Activated T-cell treated with anti-CD3 and anti-CD28 coated beads, Interleukin-2, amount 50 U/mL, for 72 hours (primary cell): ENCODE data around the gene TSC22D1. TPM values are rescaled to one million over a fixed set of nuclear protein-coding genes. Genes with fewer than 3 reads are reported as not detected.
A peak's percentile ranks its signal among the peaks of the same experiment; 100 is the strongest.
"Not testable (repeated sequence)": the region's sequence is repeated elsewhere in the genome, so short reads cannot be mapped to it uniquely, and the experiment has no call there.

Experiments
- ATAC-seq, 2 donors: fragments of 150-1000 bp; cut with Tn5 transposase; replicated peaks in 1 of 2; 2 replicates each; pipeline ENCODE4 v1.10.0; 2021; ENCODE audit warnings: moderate library complexity in 2 of 2, mild to moderate bottlenecking in 1 of 2
- DNase-seq, 2 donors: peaks; one replicate each; pipeline ENCODE4 v3.0.0; 2021 to 2022; ENCODE audit warnings: mixed read lengths in 1 of 2
- H3K27ac Mint-ChIP-seq: one replicate; pipeline ENCODE4 v1.8.0; 2022; ENCODE audit warnings: mild to moderate bottlenecking, moderate library complexity, mixed read lengths
- H3K27me3 Mint-ChIP-seq: one replicate; pipeline ENCODE4 v1.8.0; 2022; ENCODE audit warnings: low read depth, mixed read lengths
- H3K36me3 Mint-ChIP-seq, 2 donors: one replicate each; pipeline ENCODE4 v1.8.0; 2022; ENCODE audit warnings: mixed read lengths in 2 of 2, mild to moderate bottlenecking in 1 of 2; ENCODE audit not compliant: insufficient read depth in 2 of 2
- H3K4me1 Mint-ChIP-seq: one replicate; pipeline ENCODE4 v1.8.0; 2022; ENCODE audit warnings: low read depth, mixed read lengths
- H3K4me3 Mint-ChIP-seq, 2 donors: one replicate each; pipeline ENCODE4 v1.8.0; 2022; ENCODE audit warnings: mild to moderate bottlenecking in 2 of 2, mixed read lengths in 2 of 2, moderate library complexity in 2 of 2
- H3K9me3 Mint-ChIP-seq, 2 donors: one replicate each; pipeline ENCODE4 v1.8.0; 2022; ENCODE audit warnings: mixed read lengths in 2 of 2
- total RNA-seq, 2 donors: library from RNA; stranded (reverse); gene quantifications; one replicate each; pipeline ENCODE4 v1.2.3, GENCODE V29; 2022

The TSC22D1 gene
- total RNA-seq, 2 donors from 2014 or later = 11.8 to 20.3 TPM

DNA sequence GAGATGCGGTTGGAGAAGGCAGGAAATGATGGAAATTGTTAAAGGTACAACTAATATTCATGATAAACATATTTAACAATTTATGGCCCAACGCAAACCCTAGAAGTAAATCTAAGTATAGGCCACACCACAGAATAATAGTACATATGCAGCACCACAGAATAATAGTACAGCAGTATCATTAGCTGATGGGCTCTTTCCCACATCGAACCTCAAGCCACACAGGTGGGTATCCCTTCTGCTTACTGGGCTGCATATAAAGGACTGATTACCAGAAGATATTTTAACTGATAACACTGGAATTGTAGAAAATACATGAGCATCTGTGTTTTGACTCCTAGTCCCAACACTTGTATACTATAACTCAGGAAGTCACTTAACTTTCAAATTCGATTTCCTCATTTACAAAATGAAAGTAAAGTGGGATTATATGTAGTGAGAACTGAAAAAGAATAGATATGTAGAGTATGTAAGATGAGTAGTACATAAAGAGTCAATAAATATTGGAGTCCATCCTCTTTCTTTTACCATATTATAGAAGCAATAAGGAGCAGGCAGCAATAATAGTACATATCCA, 91.5 kb downstream of the TSC22D1 start:
- H3K27me3 Mint-ChIP-seq = no peaks in the 10 kb centered on the region
- peaks cover 16% of the 10 kb centered on the region for H3K4me1 Mint-ChIP-seq
- ATAC-seq (no peak), DNase-seq (no peak)
- H3K27ac Mint-ChIP-seq = peak overlapping the region; percentile 91
- no peaks in the 10 kb centered on the region for H3K36me3 Mint-ChIP-seq
- H3K9me3 Mint-ChIP-seq = no peaks in the 10 kb centered on the region
- H3K4me3 Mint-ChIP-seq = peak overlapping the region; percentile 38 to 92

DNA sequence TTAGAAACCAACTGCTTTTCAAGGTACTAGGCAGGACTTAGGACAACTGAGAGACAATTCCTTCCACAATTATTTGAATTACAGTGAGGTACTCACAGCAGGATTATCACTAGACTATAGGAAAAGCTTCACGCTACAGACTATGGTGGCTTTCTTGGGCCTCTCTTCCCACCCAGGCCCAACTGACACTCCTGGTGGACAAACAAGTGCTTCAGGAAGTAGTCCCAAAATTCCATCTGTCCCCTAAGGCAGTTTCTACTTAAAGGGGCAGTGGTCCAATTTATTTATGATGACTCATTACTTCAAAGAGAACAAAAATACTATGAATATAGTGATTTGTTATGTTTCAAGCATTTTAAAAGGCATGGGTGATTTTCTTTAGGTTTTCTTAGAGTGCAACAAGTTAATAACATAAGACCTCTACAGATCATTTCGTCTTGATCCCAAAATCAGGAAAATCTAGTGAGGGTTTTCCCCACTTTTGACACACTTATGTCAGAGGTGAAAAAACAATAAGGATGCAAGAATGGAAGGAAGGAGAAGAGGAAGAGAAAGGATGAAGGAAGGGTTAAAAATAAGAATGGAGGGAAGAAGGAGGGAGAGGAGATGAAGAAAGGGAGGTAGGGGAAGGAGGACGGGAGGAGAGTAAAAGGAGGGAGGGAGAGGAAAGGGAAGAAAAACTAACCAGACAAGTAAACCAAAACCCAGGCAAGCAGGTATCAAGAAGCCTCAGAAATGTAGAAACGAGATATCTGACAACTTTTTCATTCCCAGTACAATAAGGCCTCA, 101.8 kb downstream of the TSC22D1 start:
- ATAC-seq (no peak), DNase-seq (no peak)
- H3K4me3 Mint-ChIP-seq = no peak overlapping the region
- H3K36me3 Mint-ChIP-seq = no peaks in the 10 kb centered on the region
- H3K4me1 Mint-ChIP-seq = peaks cover 5% of the 10 kb centered on the region
- no peaks in the 10 kb centered on the region for H3K27me3 Mint-ChIP-seq
- H3K9me3 Mint-ChIP-seq = no peaks in the 10 kb centered on the region
- no peak overlapping the region for H3K27ac Mint-ChIP-seq

DNA sequence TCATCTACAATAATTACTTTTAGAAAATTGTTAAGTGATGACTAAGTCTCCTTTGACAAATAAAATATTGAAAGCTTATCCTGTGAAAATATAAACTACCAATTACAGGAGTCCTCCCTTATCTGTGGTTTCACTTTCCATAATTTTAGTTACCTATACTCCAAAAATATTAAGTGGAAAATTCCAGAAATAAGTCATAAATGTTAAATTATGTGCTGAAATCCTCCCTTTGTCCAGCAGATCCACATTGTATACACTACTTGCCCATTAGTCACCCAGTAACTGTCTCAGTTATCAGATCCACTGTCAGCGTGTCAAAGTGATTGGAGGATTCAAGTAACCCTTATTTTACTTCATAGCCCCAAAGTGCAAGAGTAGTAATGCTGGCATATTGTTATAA, 104.4 kb downstream of the TSC22D1 start:
- Mint-ChIP-seq H3K36me3 (no peaks in the 10 kb centered on the region), H3K27ac (no peak overlapping the region), H3K4me1 (peaks cover 9% of the 10 kb centered on the region), H3K4me3 (no peak overlapping the region), H3K27me3 (no peaks in the 10 kb centered on the region), H3K9me3 (no peaks in the 10 kb centered on the region)
- no peak for ATAC-seq
- DNase-seq = no peak

DNA sequence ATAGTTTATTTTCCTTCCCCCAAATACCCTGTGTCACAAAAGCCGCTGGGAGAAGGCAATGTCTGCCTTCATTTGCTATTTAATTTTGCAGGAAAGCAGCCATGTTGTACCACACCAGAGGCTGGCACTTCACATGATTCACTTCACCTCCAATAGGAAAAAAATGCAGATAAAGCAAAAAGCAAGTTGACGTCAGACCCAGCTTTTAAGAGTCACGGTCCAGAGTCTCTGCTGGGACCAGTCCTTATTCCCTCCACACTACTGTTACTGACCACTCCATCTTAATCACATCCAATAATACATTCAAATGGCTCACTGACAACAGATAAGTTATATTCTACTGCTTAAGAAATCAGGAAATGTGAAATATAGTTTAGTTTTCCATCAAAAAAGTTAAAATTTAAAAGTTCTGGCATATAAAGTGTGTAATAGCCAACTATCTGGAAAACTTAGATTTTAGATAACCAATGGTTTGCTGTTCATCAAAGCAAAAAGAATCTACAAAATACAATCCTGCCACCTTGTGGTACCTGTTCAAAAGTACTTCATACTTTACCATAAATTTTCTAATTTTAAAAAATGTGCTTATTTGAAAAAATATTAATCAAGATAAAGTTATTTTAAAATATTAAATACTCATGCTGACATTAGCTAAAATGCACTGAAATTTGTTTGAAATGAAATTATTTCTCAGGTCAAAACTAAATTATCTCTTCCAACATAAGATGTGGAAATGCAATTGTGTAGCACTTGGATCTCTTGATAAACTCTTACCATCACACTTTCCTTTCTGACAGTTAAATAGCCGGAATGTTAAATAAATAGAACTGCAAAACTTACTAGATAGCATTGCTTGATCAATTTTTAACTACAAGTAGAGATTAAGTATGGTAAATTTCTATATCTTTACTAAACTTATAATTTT, 105.2 kb downstream of the TSC22D1 start:
- Mint-ChIP-seq H3K9me3 (no peaks in the 10 kb centered on the region), H3K4me1 (peaks cover 9% of the 10 kb centered on the region), H3K27ac (no peak overlapping the region), H3K27me3 (no peaks in the 10 kb centered on the region), H3K36me3 (no peaks in the 10 kb centered on the region), H3K4me3 (no peak overlapping the region)
- DNase-seq (no peak), ATAC-seq (no peak)

DNA sequence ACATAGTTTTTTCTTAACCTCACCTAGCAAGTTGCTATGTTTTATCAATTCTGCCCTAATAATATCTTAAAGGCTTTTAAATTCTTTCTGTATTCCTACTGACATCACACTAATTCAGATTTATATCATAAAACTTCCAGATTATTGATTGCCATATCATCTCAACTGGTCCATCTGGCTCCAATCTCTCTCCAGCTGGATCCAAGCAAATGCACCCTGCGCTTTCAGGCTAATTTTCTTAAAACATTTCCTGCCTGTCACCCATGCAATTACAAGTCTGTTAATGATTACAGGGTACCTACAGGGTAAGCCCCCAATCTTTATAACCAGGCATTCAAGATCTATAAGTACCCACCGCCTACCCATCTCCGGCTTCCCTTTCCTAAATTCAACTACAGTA, 107.3 kb downstream of the TSC22D1 start:
- Mint-ChIP-seq H3K4me1 (peaks cover 4% of the 10 kb centered on the region), H3K4me3 (no peak overlapping the region), H3K9me3 (no peaks in the 10 kb centered on the region), H3K27me3 (no peaks in the 10 kb centered on the region), H3K27ac (no peak overlapping the region), H3K36me3 (no peaks in the 10 kb centered on the region)
- no peak for ATAC-seq
- DNase-seq = no peak

DNA sequence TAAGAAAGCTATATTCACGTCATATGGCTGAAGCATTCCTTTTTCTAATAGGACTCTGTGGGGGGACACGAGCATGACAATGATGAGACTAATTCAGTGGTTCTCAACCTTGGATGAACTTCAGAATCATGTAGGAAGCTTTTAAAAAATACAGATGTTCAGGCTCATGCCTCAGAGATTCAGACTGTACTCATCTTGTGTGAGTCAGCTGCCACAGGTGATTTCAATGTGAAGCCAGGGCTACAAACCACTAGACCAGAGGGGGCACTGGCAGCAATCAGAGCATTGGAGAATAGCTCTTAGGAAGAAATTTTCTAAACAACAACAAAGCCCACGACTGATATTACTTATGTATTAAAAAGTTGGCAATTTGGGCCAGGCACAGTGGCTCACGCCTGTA, 110.8 kb downstream of the TSC22D1 start:
- Mint-ChIP-seq H3K4me1 (peaks cover 4% of the 10 kb centered on the region), H3K36me3 (no peaks in the 10 kb centered on the region), H3K4me3 (no peak overlapping the region), H3K27me3 (no peaks in the 10 kb centered on the region), H3K9me3 (no peaks in the 10 kb centered on the region), H3K27ac (no peak overlapping the region)
- ATAC-seq (no peak), DNase-seq (no peak)

DNA sequence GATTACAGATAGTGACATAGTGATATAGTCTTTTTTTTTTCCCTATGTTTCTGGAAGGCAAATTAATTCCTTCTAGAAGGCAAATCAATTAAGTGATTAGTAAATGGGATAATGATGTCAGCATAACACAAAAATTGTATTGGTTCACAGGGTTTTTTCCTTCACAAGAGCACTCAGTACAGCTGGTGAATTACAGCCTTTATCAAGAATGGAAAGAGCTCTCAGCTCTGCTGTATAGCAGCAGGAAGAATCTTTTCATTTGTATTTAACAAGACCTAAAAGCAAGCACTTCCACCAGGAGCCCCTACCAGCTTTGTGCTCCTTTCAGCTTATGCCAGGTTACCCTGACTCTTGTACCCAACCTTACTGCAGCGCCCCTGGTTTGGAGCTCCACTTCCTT, 111.7 kb downstream of the TSC22D1 start:
- DNase-seq (no peak), ATAC-seq (no peak)

DNA sequence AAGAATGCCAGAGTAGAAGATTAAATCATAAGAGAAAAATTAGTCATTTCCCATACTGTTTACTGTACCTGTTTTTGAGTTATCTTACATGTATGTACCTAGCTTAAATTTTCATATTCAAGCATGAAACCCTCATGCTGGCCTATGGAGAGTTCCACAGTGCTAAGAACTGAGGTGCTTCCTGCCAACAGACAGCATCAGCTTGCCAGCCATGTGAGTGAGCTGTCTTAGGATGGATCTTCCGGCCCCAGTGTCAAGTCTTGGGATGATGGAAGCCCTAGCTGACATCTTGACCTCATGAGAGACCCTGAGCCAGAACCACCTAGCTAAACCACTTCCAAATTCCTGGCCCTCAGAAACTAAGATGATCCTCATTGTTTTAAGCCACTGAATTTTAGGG, 112.4 kb downstream of the TSC22D1 start:
- DNase-seq (no peak), ATAC-seq (no peak)
- H3K27me3 Mint-ChIP-seq = no peaks in the 10 kb centered on the region
- no peak overlapping the region for H3K27ac Mint-ChIP-seq
- no peaks in the 10 kb centered on the region for H3K36me3 Mint-ChIP-seq
- no peak overlapping the region for H3K4me3 Mint-ChIP-seq
- H3K9me3 Mint-ChIP-seq = no peaks in the 10 kb centered on the region
- no peaks in the 10 kb centered on the region for H3K4me1 Mint-ChIP-seq

More for the DNA sequence above, 111.7 kb downstream of the TSC22D1 start:
- Mint-ChIP-seq H3K4me3 (no peak overlapping the region), H3K4me1 (peaks cover 4% of the 10 kb centered on the region), H3K27ac (no peak overlapping the region), H3K27me3 (no peaks in the 10 kb centered on the region), H3K9me3 (no peaks in the 10 kb centered on the region), H3K36me3 (no peaks in the 10 kb centered on the region)

DNA sequence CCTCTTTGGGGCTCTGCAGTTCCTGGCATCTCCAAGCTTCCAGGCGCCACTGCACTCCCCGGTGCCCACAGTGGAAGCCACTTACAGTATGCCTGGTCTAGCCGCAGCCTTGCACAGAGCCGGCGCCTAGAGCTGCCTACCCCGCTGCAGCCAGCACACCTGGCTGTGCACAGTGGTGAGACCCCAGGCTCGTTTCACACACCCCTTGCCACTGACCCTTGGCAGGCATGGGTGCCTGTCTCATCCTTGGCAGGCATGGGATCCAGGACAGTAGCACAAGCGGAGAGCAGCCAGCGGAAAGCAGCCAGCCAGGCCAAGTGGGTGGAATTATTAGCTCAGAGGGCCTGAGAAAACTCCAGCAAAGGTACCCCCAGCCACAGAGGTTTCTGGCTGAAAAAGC, 116.5 kb downstream of the TSC22D1 start:
- H3K36me3 Mint-ChIP-seq = peaks cover 0 to 1% of the 10 kb centered on the region in 2 donors
- no peaks in the 10 kb centered on the region for H3K4me1 Mint-ChIP-seq
- no peaks in the 10 kb centered on the region for H3K27me3 Mint-ChIP-seq
- H3K9me3 Mint-ChIP-seq = no peaks in the 10 kb centered on the region
- ATAC-seq (no peak), DNase-seq (no peak)
- H3K4me3 Mint-ChIP-seq = no peak overlapping the region
- H3K27ac Mint-ChIP-seq = no peak overlapping the region

DNA sequence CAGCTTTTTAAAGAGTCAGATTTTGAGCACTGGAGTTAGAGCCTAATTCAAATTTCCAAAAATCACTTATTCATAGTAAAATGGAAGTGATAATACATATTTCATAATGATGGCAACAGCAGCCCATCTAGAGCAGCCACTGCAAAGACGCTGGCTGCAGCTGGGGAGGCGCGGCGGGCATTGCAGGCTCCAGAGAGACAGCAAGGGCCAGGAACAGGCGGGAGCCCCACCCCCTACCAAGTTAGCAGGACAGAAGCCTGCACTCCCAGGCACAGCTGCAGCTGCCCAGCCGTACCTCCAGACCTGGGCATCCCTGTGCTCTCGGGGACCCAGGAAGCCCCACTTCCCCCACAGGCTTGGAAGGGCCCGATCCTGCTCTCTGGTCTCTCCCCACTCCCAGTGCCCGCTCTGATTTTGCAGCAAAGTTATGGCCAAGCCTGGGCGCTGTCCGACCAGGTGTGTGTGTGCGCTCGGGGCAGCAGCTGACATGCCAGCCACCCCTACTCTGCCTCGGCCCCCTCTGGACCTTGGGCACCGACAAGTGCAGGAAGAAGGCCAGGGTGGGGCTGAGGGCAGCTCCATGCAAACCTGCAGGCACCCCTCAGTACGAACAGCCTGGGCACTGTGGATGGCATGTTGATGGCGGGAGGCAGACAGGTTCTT, 117.7 kb downstream of the TSC22D1 start:
- peaks cover 0 to 1% of the 10 kb centered on the region in 2 donors for H3K36me3 Mint-ChIP-seq
- H3K27me3 Mint-ChIP-seq = no peaks in the 10 kb centered on the region
- peak overlapping the region in 1 of 2 donors; percentile 60 for H3K4me3 Mint-ChIP-seq
- H3K9me3 Mint-ChIP-seq = no peaks in the 10 kb centered on the region
- DNase-seq (no peak), ATAC-seq (no peak)
- no peaks in the 10 kb centered on the region for H3K4me1 Mint-ChIP-seq
- no peak overlapping the region for H3K27ac Mint-ChIP-seq

DNA sequence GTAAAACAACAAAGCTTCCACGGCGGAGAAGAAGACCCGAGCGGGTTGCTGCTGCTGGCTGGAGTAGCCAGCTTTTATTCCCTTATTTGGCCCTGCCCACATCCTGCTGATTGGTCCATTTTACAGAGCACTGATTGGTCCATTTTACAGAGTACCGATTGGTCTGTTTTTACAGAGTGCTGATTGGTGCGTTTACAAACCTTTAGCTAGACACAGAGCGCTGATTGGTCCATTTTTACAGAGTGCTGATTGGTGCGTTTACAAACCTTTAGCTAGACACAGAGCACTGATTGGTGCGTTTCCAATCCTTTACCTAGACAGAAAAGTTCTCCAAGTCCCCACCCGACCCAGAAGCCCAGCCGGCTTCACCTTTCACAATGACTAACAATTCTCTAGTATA, 119.9 kb downstream of the TSC22D1 start:
- not testable (repeated sequence) for DNase-seq, H3K36me3 Mint-ChIP-seq, H3K4me1 Mint-ChIP-seq, H3K27ac Mint-ChIP-seq, H3K9me3 Mint-ChIP-seq, H3K4me3 Mint-ChIP-seq, H3K27me3 Mint-ChIP-seq, ATAC-seq

DNA sequence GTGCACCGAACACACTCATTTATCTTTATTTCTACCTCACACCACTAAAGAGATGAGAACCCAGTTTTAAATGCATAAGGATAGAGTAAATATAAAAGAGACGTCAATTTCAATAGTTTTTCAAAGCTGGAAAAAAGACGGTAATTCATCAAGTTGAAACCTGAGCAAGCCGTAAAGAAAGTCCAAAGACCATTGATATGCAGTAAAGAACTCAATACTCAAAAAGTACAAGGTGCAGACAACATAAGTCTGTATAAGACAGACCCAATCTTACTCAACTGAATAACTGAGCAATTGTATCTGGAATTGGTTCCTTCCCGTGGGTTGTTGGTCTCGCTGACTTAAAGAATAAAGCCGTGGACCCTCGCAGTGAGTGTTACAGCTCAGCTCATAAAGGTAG, 120.4 kb downstream of the TSC22D1 start:
- no peaks in the 10 kb centered on the region for H3K4me1 Mint-ChIP-seq
- DNase-seq = no peak
- H3K9me3 Mint-ChIP-seq = no peaks in the 10 kb centered on the region
- no peak overlapping the region for H3K4me3 Mint-ChIP-seq
- ATAC-seq = no peak
- H3K27ac Mint-ChIP-seq = no peak overlapping the region
- peaks cover 0 to 1% of the 10 kb centered on the region in 2 donors for H3K36me3 Mint-ChIP-seq
- H3K27me3 Mint-ChIP-seq = no peaks in the 10 kb centered on the region

DNA sequence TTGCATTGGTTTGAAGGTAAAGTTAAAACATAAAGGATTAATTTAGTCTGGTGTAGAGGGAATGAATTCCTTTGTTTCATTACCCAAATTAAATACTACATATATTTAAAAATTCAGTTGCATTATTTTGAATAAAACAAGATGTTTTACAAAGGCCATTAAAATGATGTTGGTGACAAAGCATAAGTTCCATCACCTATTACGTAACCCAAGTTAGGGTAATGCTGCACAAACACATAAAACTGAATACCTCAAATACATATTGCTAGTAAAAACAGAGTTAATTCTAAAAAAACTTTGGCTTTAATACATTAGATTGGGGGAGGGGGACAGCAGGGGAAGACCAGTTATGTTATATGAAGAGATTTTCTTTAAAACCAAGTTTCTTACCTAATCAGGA, 122.2 kb downstream of the TSC22D1 start:
- no peak overlapping the region for H3K27ac Mint-ChIP-seq
- no peaks in the 10 kb centered on the region for H3K27me3 Mint-ChIP-seq

More for the DNA sequence above, 122.2 kb downstream of the TSC22D1 start:
- Mint-ChIP-seq H3K36me3 (peaks cover 0 to 1% of the 10 kb centered on the region in 2 donors), H3K4me3 (no peak overlapping the region), H3K9me3 (no peaks in the 10 kb centered on the region), H3K4me1 (peaks cover 8% of the 10 kb centered on the region)
- DNase-seq = no peak
- ATAC-seq = no peak
